ENCODE measurements around the gene TRAF7.

The TRAF7 gene

DNA sequence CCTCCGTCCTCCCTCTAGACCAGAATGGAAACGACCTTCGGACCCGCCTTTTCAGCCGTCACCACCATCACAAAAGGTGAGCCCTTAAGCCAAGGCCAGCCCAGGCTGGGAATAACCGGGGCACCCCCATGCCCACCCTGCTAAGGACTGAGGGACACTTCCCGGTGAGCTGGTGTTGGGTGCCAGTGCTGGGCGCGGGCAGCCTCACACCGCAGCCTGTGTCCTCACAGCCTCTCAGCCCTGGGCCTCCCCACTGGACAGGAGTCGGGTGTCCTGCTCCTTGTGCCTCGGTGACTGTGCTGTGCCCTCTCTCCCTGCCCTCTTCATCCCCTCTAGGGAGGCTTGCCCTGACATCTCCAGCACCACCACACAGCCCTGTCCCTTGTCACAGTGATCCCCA, 10.3 kb downstream of the TRAF7 start:
- DNase-seq (ENCODE audit: low spot score): no peak
- no CpG with 5 or more reads among the region's 12 CpGs for WGBS, 2 donors (ENCODE audit: extremely low coverage in 2 of 2, insufficient read length in 2 of 2, insufficient replicate concordance in 1 of 2)

GRCh38 chr16:2166263-2167067, 10.9 kb downstream of the TRAF7 start:
- peaks cover 15 to 55% of the 10 kb centered on the region in 2 donors for H3K36me3 ChIP-seq (replicated peaks in 1 of 2; ENCODE audit: control insufficient read depth in 2 of 2, insufficient read depth in 2 of 2, low read length in 2 of 2)
- no peak overlapping the region for H2BK120ac ChIP-seq (ENCODE audit: low read depth, low read length)
- no peak overlapping the region for H3K4ac ChIP-seq (ENCODE audit: low read length)
- no peak overlapping the region for H2BK5ac ChIP-seq (ENCODE audit: low read length)
- H3K27ac ChIP-seq (replicated peaks; ENCODE audit: low read length): no peak overlapping the region
- H3K4me3 ChIP-seq (ENCODE audit: low read length in 2 of 2): no peak overlapping the region
- H3K14ac ChIP-seq (ENCODE audit: low read length): no peak overlapping the region
- no peak overlapping the region for H3K9ac ChIP-seq (ENCODE audit: low read depth, low read length, poor library complexity)
- no peak overlapping the region for H2AK5ac ChIP-seq (ENCODE audit: low read depth, low read length)
- H4K91ac ChIP-seq (ENCODE audit: low read depth, low read length, poor library complexity): no peak overlapping the region
- no peaks in the 10 kb centered on the region for H3K27me3 ChIP-seq (ENCODE audit: control insufficient read depth in 3 of 3, insufficient read depth in 3 of 3, low read depth in 1 of 3, low read length in 3 of 3)
- H3K4me2 ChIP-seq (ENCODE audit: insufficient read depth, low read length, poor library complexity, severe bottlenecking): no peak overlapping the region
- H3K79me1 ChIP-seq (ENCODE audit: low read depth, low read length): peaks cover 24% of the 10 kb centered on the region
- H3K4me1 ChIP-seq (ENCODE audit: control insufficient read depth in 2 of 2, insufficient read depth in 1 of 2, low read depth in 1 of 2, low read length in 2 of 2): no peaks in the 10 kb centered on the region
- no peak overlapping the region for H3K18ac ChIP-seq (ENCODE audit: low read length)
- H4K8ac ChIP-seq (ENCODE audit: low read depth, low read length): no peak overlapping the region
- H2AFZ ChIP-seq (ENCODE audit: low read length): no peak overlapping the region
- no peak overlapping the region for H2BK12ac ChIP-seq (ENCODE audit: low read length)
- DNase-seq (ENCODE audit: low spot score): no peak
- H3K23ac ChIP-seq (ENCODE audit: low read depth, low read length, poor library complexity): no peak overlapping the region
- H2BK15ac ChIP-seq (ENCODE audit: low read length): no peak overlapping the region
- no CpG with 5 or more reads among the region's 17 CpGs for WGBS, 2 donors (ENCODE audit: extremely low coverage in 2 of 2, insufficient read length in 2 of 2, insufficient replicate concordance in 1 of 2)
- no peaks in the 10 kb centered on the region for H3K9me3 ChIP-seq (replicated peaks in 1 of 2; ENCODE audit: control insufficient read depth in 2 of 2, insufficient read depth in 1 of 2, low read depth in 1 of 2, low read length in 2 of 2)

More for the DNA sequence above, 10.3 kb downstream of the TRAF7 start:
- Histone ChIP-seq H3K4ac (ENCODE audit: low read length) (no peak overlapping the region), H2AFZ (ENCODE audit: low read length) (no peak overlapping the region), H2BK120ac (ENCODE audit: low read depth, low read length) (no peak overlapping the region), H3K79me1 (ENCODE audit: low read depth, low read length) (peaks cover 25% of the 10 kb centered on the region), H4K8ac (ENCODE audit: low read depth, low read length) (no peak overlapping the region), H3K4me3 (ENCODE audit: low read length in 2 of 2) (no peak overlapping the region), H2BK5ac (ENCODE audit: low read length) (no peak overlapping the region), H3K4me1 (ENCODE audit: control insufficient read depth in 2 of 2, insufficient read depth in 1 of 2, low read depth in 1 of 2, low read length in 2 of 2) (peaks cover under 1 to 1% of the 10 kb centered on the region in 2 donors), H3K14ac (ENCODE audit: low read length) (no peak overlapping the region), H3K36me3 (replicated peaks in 1 of 2; ENCODE audit: control insufficient read depth in 2 of 2, insufficient read depth in 2 of 2, low read length in 2 of 2) (peaks cover 13 to 51% of the 10 kb centered on the region in 2 donors), H3K18ac (ENCODE audit: low read length) (no peak overlapping the region), H2BK15ac (ENCODE audit: low read length) (no peak overlapping the region), H3K27ac (replicated peaks; ENCODE audit: low read length) (no peak overlapping the region), H4K91ac (ENCODE audit: low read depth, low read length, poor library complexity) (no peak overlapping the region), H3K4me2 (ENCODE audit: insufficient read depth, low read length, poor library complexity, severe bottlenecking) (no peak overlapping the region), H3K9ac (ENCODE audit: low read depth, low read length, poor library complexity) (no peak overlapping the region), H2BK12ac (ENCODE audit: low read length) (peak overlapping the region; percentile 90), H3K27me3 (ENCODE audit: control insufficient read depth in 3 of 3, insufficient read depth in 3 of 3, low read depth in 1 of 3, low read length in 3 of 3) (no peaks in the 10 kb centered on the region), H3K9me3 (replicated peaks in 1 of 2; ENCODE audit: control insufficient read depth in 2 of 2, insufficient read depth in 1 of 2, low read depth in 1 of 2, low read length in 2 of 2) (no peaks in the 10 kb centered on the region), H2AK5ac (ENCODE audit: low read depth, low read length) (no peak overlapping the region), H3K23ac (ENCODE audit: low read depth, low read length, poor library complexity) (peak overlapping the region; percentile 73)

GRCh38 chr16:2167068-2167638, 11.6 kb downstream of the TRAF7 start:
- Histone ChIP-seq H2BK120ac (ENCODE audit: low read depth, low read length) (no peak overlapping the region), H3K4me3 (ENCODE audit: low read length in 2 of 2) (no peak overlapping the region), H4K8ac (ENCODE audit: low read depth, low read length) (no peak overlapping the region), H3K18ac (ENCODE audit: low read length) (no peak overlapping the region), H2BK12ac (ENCODE audit: low read length) (peak overlapping the region; percentile 22), H3K23ac (ENCODE audit: low read depth, low read length, poor library complexity) (peak overlapping the region; percentile 20), H3K4me2 (ENCODE audit: insufficient read depth, low read length, poor library complexity, severe bottlenecking) (peak overlapping the region; percentile 11), H4K91ac (ENCODE audit: low read depth, low read length, poor library complexity) (no peak overlapping the region), H3K79me1 (ENCODE audit: low read depth, low read length) (peaks cover 25% of the 10 kb centered on the region), H3K27me3 (ENCODE audit: control insufficient read depth in 3 of 3, insufficient read depth in 3 of 3, low read depth in 1 of 3, low read length in 3 of 3) (no peaks in the 10 kb centered on the region), H3K27ac (replicated peaks; ENCODE audit: low read length) (no peak overlapping the region), H2BK5ac (ENCODE audit: low read length) (no peak overlapping the region), H3K9me3 (replicated peaks in 1 of 2; ENCODE audit: control insufficient read depth in 2 of 2, insufficient read depth in 1 of 2, low read depth in 1 of 2, low read length in 2 of 2) (no peaks in the 10 kb centered on the region), H3K14ac (ENCODE audit: low read length) (no peak overlapping the region), H2AFZ (ENCODE audit: low read length) (no peak overlapping the region), H3K4ac (ENCODE audit: low read length) (no peak overlapping the region), H2BK15ac (ENCODE audit: low read length) (no peak overlapping the region), H3K4me1 (ENCODE audit: control insufficient read depth in 2 of 2, insufficient read depth in 1 of 2, low read depth in 1 of 2, low read length in 2 of 2) (no peaks in the 10 kb centered on the region), H2AK5ac (ENCODE audit: low read depth, low read length) (no peak overlapping the region), H3K36me3 (replicated peaks in 1 of 2; ENCODE audit: control insufficient read depth in 2 of 2, insufficient read depth in 2 of 2, low read length in 2 of 2) (peaks cover 16 to 62% of the 10 kb centered on the region in 2 donors), H3K9ac (ENCODE audit: low read depth, low read length, poor library complexity) (no peak overlapping the region)
- no CpG with 5 or more reads among the region's 18 CpGs for WGBS, 2 donors (ENCODE audit: extremely low coverage in 2 of 2, insufficient read length in 2 of 2, insufficient replicate concordance in 1 of 2)
- DNase-seq (ENCODE audit: low spot score): no peak

GRCh38 chr16:2170080-2170479, 14.5 kb downstream of the TRAF7 start:
- Histone ChIP-seq H2AFZ (ENCODE audit: low read length) (no peak overlapping the region), H2BK120ac (ENCODE audit: low read depth, low read length) (no peak overlapping the region), H3K27me3 (ENCODE audit: control insufficient read depth in 3 of 3, insufficient read depth in 3 of 3, low read depth in 1 of 3, low read length in 3 of 3) (no peaks in the 10 kb centered on the region), H3K23ac (ENCODE audit: low read depth, low read length, poor library complexity) (peak overlapping the region; percentile 31), H3K4me2 (ENCODE audit: insufficient read depth, low read length, poor library complexity, severe bottlenecking) (no peak overlapping the region), H3K27ac (replicated peaks; ENCODE audit: low read length) (no peak overlapping the region), H2BK5ac (ENCODE audit: low read length) (peak overlapping the region; percentile 93), H3K4ac (ENCODE audit: low read length) (no peak overlapping the region), H2BK15ac (ENCODE audit: low read length) (no peak overlapping the region), H4K8ac (ENCODE audit: low read depth, low read length) (no peak overlapping the region), H3K14ac (ENCODE audit: low read length) (no peak overlapping the region), H2BK12ac (ENCODE audit: low read length) (no peak overlapping the region), H3K79me1 (ENCODE audit: low read depth, low read length) (peaks cover 13% of the 10 kb centered on the region), H3K36me3 (replicated peaks in 1 of 2; ENCODE audit: control insufficient read depth in 2 of 2, insufficient read depth in 2 of 2, low read length in 2 of 2) (peaks cover 30 to 86% of the 10 kb centered on the region in 2 donors), H3K9me3 (replicated peaks in 1 of 2; ENCODE audit: control insufficient read depth in 2 of 2, insufficient read depth in 1 of 2, low read depth in 1 of 2, low read length in 2 of 2) (no peaks in the 10 kb centered on the region), H3K4me3 (ENCODE audit: low read length in 2 of 2) (no peak overlapping the region), H3K4me1 (ENCODE audit: control insufficient read depth in 2 of 2, insufficient read depth in 1 of 2, low read depth in 1 of 2, low read length in 2 of 2) (no peaks in the 10 kb centered on the region), H3K9ac (ENCODE audit: low read depth, low read length, poor library complexity) (no peak overlapping the region), H3K18ac (ENCODE audit: low read length) (no peak overlapping the region), H4K91ac (ENCODE audit: low read depth, low read length, poor library complexity) (no peak overlapping the region), H2AK5ac (ENCODE audit: low read depth, low read length) (no peak overlapping the region)
- no CpG with 5 or more reads among the region's 18 CpGs for WGBS, 2 donors (ENCODE audit: extremely low coverage in 2 of 2, insufficient read length in 2 of 2, insufficient replicate concordance in 1 of 2)
- no peak for DNase-seq (ENCODE audit: low spot score)
